ENCODE data around the gene SLC25A48. TPM values are rescaled to one million over a fixed set of nuclear protein-coding genes. Genes with fewer than 3 reads are reported as not detected.

Gene SLC25A48
- total and polyA plus RNA-seq, 11 donors = 0.38 to 8.7 (median 1.7) TPM; not detected in 6

- DNase-seq (no peak), ATAC-seq (no peak)
- intact Hi-C loops (cut with DNase I) = loop anchor here in 1 of 10 donors (10.0 kb wide), 1 partner anchor 356 kb away; no protein-coding TSS in a partner anchor
- Histone ChIP-seq H3K4me1 (no peaks in the 10 kb centered on the region), H3K4me3 (no peak overlapping the region), H3K27ac (no peak overlapping the region), H3K36me3 (no peaks in the 10 kb centered on the region), H3K27me3 (peaks cover 0 to 3% (median 0%) of the 10 kb centered on the region in 9 donors), H3K9me3 (no peaks in the 10 kb centered on the region)
- TF ChIP-seq CTCF (IDR thresholded peaks at IDR 0.05) = no peak
- no peak for TF ChIP-seq POLR2A (IDR thresholded peaks at IDR 0.05)
- 77 to 88% (median 80%) methylated on average over 2 to 5 of the region's 5 CpGs for WGBS, 4 donors
Observed at GRCh38 chr5:135821061-135821801, 13.2 kb upstream of the SLC25A48 start.

- Histone ChIP-seq H3K9me3 (no peaks in the 10 kb centered on the region), H3K4me1 (no peaks in the 10 kb centered on the region), H3K27me3 (peaks cover 0 to 3% (median 0%) of the 10 kb centered on the region in 9 donors), H3K4me3 (no peak overlapping the region), H3K27ac (no peak overlapping the region), H3K36me3 (no peaks in the 10 kb centered on the region)
- TF ChIP-seq POLR2A (IDR thresholded peaks at IDR 0.05) (no peak), CTCF (IDR thresholded peaks at IDR 0.05) (no peak)
- intact Hi-C loops (cut with DNase I) = loop anchor here in 1 of 10 donors (10.0 kb wide), 1 partner anchor 357 kb away; no protein-coding TSS in a partner anchor
- no peak for ATAC-seq
- 81 to 90% (median 87%) methylated on average over 5 to 7 of the region's 7 CpGs for WGBS, 4 donors
- DNase-seq = no peak
Observed at GRCh38 chr5:135821802-135822201, 12.7 kb upstream of the SLC25A48 start.

DNA sequence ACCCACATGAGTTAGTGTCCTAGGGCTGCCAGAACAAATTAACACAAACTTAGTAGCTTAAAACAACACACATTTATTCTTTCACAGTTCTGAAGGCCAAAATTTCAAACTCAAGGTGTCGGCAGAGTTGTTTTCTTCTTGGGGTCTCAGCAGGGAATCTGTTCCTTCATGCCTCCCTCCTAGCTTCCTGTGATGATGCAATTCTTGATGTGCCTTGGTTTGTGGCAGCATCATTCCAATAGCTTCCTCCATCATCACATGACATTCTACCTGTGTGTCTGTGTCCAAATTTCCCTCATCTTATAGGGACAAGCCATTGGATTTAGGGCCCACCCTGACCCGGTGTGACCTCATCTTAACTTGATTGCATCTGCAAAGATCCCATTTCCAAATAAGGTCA lies 12.2 kb upstream of the SLC25A48 start:
- no peak overlapping the region for H3K4me3 ChIP-seq
- H3K36me3 ChIP-seq = no peaks in the 10 kb centered on the region
- WGBS, 4 donors = 80 to 91% (median 84%) methylated on average over 2 of the region's 2 CpGs
- H3K4me1 ChIP-seq = no peaks in the 10 kb centered on the region
- ATAC-seq = no peak
- intact Hi-C loops (cut with DNase I) = loop anchor here in 1 of 10 donors (10.0 kb wide), 1 partner anchor 357 kb away; no protein-coding TSS in a partner anchor
- H3K9me3 ChIP-seq = no peaks in the 10 kb centered on the region
- H3K27me3 ChIP-seq = peaks cover 0 to 3% (median 0%) of the 10 kb centered on the region in 9 donors
- no peak overlapping the region for H3K27ac ChIP-seq
- DNase-seq = no peak
- TF ChIP-seq CTCF (IDR thresholded peaks at IDR 0.05) (no peak), POLR2A (IDR thresholded peaks at IDR 0.05) (no peak)

GRCh38 chr5:135822959-135823358 lies 11.5 kb upstream of the SLC25A48 start:
- Histone ChIP-seq H3K9me3 (no peaks in the 10 kb centered on the region), H3K4me3 (no peak overlapping the region), H3K4me1 (no peaks in the 10 kb centered on the region), H3K27me3 (no peaks in the 10 kb centered on the region), H3K36me3 (no peaks in the 10 kb centered on the region), H3K27ac (no peak overlapping the region)
- intact Hi-C loops (cut with DNase I) = loop anchor here in 1 of 10 donors (10.0 kb wide), 1 partner anchor 358 kb away; no protein-coding TSS in a partner anchor
- no peak for ATAC-seq
- WGBS, 4 donors = 79 to 87% (median 84%) methylated on average over 3 to 4 of the region's 4 CpGs
- no peak for DNase-seq
- no peak for TF ChIP-seq CTCF (IDR thresholded peaks at IDR 0.05)
- TF ChIP-seq POLR2A (IDR thresholded peaks at IDR 0.05) = no peak

All from heart left ventricle (tissue), 16 donors.